Prostate gland (tissue), 2 donors: ENCODE data around the gene BHLHA15.

Source experiments
- POLR2A ChIP-seq: fragments of 450-650 bp; IDR thresholded peaks from one replicate; pipeline ENCODE4 v1.6.1; 2016; ENCODE audit warnings: antibody characterized with exemption, mild to moderate bottlenecking
- TF ChIP-seq, protein P1 (sequence below), 4 experiments: fragments of 200-600 bp in 2 of 4; fragments of 450-650 bp in 2 of 4; sonication (generic) in 2 of 4; IDR thresholded peaks; 1 replicate in 3 of 4; 2 replicates in 1 of 4; pipeline ENCODE4 v1.5.1; 2016 to 2019; ENCODE audit warnings: antibody characterized with exemption in 4 of 4, mild to moderate bottlenecking in 2 of 4, moderate library complexity in 2 of 4

DNA sequence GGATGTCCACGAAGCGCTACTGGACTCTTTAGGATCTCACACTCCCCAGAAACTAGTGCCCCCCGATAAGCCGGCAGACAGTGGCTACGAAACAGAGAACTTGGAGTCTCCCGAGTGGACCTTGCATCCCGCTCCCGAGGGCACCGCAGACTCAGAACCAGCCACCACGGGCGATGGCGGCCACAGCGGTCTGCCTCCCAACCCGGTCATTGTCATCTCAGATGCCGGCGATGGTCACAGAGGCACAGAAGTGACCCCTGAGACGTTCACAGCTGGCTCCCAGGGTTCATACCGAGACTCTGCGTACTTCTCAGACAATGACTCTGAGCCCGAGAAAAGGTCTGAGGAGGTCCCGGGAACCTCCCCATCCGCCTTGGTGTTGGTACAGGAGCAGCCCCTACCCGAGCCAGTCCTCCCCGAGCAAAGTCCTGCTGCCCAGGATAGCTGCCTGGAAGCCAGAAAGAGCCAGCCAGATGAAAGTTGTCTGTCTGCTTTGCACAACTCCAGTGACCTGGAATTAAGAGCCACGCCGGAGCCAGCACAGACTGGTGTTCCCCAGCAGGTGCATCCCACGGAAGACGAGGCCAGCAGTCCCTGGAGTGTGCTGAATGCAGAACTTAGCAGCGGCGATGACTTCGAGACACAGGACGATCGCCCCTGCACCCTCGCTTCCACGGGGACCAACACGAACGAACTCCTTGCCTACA, 17.6 kb upstream of the BHLHA15 start:
- TF ChIP-seq, protein P1, sequence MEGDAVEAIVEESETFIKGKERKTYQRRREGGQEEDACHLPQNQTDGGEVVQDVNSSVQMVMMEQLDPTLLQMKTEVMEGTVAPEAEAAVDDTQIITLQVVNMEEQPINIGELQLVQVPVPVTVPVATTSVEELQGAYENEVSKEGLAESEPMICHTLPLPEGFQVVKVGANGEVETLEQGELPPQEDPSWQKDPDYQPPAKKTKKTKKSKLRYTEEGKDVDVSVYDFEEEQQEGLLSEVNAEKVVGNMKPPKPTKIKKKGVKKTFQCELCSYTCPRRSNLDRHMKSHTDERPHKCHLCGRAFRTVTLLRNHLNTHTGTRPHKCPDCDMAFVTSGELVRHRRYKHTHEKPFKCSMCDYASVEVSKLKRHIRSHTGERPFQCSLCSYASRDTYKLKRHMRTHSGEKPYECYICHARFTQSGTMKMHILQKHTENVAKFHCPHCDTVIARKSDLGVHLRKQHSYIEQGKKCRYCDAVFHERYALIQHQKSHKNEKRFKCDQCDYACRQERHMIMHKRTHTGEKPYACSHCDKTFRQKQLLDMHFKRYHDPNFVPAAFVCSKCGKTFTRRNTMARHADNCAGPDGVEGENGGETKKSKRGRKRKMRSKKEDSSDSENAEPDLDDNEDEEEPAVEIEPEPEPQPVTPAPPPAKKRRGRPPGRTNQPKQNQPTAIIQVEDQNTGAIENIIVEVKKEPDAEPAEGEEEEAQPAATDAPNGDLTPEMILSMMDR (IDR thresholded peaks at IDR 0.05), result no peak
- TF ChIP-seq POLR2A, result no peak
